Stimulated activated naive CD8-positive, alpha-beta T cell treated with anti-CD3 and anti-CD28 coated beads, Interleukin-15, amount 100 ng/mL, for 72 hours (primary cell): ENCODE measurements around the gene LIN37.
A peak's percentile ranks its signal among the peaks of the same experiment; 100 is the strongest.
"Not testable (repeated sequence)": the region's sequence is repeated elsewhere in the genome, so short reads cannot be mapped to it uniquely, and the experiment has no call there.

ENCODE experiments used
- ATAC-seq: fragments of 150-1000 bp; cut with Tn5 transposase; 2 replicates; pipeline ENCODE4 v1.10.0; 2021; ENCODE audit warnings: mild to moderate bottlenecking, moderate library complexity
- DNase-seq, 2 donors: peaks; one replicate each; pipeline ENCODE4 v3.0.0; 2021 to 2022
- H3K27ac Mint-ChIP-seq, 2 donors: one replicate each; pipeline ENCODE4 v1.8.0; 2022; ENCODE audit warnings: mild to moderate bottlenecking in 2 of 2, mixed read lengths in 2 of 2, moderate library complexity in 2 of 2
- H3K27me3 Mint-ChIP-seq: one replicate; pipeline ENCODE4 v1.8.0; 2022; ENCODE audit warnings: mixed read lengths
- H3K4me1 Mint-ChIP-seq: one replicate; pipeline ENCODE4 v1.8.0; 2022; ENCODE audit warnings: mild to moderate bottlenecking, mixed read lengths
- H3K4me3 Mint-ChIP-seq, 2 donors: one replicate each; pipeline ENCODE4 v1.8.0; 2022; ENCODE audit warnings: mild to moderate bottlenecking in 2 of 2, mixed read lengths in 2 of 2, moderate library complexity in 1 of 2
- H3K9me3 Mint-ChIP-seq, 2 donors: one replicate each; pipeline ENCODE4 v1.8.0; 2022; ENCODE audit warnings: mixed read lengths in 2 of 2

LIN37 gene

DNA sequence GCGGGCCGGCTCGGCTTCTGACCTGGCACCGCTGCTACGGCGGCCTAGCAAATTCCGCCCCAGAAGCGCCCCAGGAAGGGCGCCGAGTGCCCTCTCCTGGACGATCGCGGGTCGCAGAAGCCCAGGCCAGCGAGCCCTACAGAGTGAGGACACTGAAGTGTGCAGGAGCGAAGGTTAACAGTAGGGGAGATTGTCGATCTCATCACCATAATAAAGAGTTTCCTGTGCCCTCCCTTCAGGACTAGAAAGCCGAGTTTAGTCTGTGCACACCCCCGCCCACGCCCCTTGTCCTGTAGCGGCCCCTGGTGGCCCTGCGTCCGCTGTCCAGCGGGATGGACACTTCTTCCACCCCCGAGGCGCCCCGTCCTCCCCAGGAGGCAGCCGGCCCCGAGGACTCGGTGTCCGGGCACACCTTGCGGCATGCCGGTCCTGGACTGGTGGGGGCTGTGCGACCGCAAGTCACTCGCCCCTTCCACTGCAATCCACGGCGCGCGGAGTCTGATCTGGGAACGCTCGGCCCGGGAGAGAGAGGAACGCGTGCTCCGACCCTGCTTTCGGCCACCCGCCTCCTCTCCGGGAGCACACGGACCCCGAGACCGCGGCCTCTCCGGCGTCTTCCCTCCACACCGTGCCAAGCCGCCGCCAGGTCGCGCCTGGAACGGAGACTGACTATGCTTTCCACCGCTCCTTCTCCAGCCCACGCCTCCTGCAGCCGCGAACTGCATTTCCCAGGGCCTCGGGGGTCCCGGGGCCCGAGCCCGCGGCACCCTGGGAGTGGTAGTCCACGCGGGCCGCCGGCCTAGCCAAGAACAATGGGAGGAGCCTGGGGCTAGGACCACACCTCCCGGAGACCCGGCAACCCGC lies 31.3 kb upstream of the LIN37 start:
- H3K4me1 Mint-ChIP-seq: peaks cover 59% of the 10 kb centered on the region
- peak; percentile 98 for DNase-seq

DNA sequence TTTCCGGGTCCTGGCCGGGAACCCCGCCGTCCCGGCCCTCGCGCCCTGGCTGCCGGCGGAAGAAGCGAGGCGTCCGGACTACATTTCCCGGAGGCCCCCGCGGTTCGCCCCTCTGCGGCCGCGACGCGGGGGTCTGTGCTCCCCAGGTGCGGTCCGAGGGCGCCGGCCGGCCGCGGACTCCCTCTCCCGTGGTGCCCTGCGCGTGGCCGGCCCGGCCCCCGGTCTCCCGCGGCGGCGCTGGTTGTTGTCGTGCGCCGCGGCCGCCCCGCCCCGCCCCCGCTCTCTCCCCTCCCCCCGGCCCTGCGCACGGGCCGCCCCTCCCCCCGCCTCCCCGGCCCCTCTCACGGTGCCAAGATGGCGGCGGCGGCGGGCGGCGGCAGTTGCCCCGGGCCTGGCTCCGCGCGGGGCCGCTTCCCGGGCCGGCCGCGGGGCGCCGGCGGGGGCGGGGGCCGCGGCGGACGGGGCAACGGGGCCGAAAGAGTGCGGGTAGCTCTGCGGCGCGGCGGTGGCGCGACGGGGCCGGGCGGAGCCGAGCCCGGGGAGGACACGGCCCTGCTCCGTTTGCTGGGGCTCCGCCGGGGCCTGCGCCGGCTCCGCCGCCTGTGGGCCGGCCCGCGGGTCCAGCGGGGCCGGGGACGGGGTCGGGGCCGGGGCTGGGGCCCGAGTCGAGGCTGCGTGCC lies 30.6 kb upstream of the LIN37 start, which contains the start of gene KMT2B:
KMT2B (plus strand) TSS at position 339 of the 680 bp plus-strand sequence; CDS start at position 355, 16 bp downstream.
- Mint-ChIP-seq H3K4me1 (peaks cover 59% of the 10 kb centered on the region), H3K4me3 (peak within 1 kb of the TSS; percentile 93 to 94), H3K9me3 (no peaks in the 10 kb centered on the region), H3K27ac (peak within 1 kb of the TSS; percentile 95), H3K27me3 (no peaks in the 10 kb centered on the region)
- DNase-seq (no peak), ATAC-seq (peak; percentile 55)

More for the DNA sequence above, 31.3 kb upstream of the LIN37 start:
- peak overlapping the region; percentile 88 to 93 for H3K4me3 Mint-ChIP-seq
- ATAC-seq: peak; percentile 68
- H3K27ac Mint-ChIP-seq: peak overlapping the region; percentile 94 to 95
- H3K9me3 Mint-ChIP-seq: no peaks in the 10 kb centered on the region
- no peaks in the 10 kb centered on the region for H3K27me3 Mint-ChIP-seq

DNA sequence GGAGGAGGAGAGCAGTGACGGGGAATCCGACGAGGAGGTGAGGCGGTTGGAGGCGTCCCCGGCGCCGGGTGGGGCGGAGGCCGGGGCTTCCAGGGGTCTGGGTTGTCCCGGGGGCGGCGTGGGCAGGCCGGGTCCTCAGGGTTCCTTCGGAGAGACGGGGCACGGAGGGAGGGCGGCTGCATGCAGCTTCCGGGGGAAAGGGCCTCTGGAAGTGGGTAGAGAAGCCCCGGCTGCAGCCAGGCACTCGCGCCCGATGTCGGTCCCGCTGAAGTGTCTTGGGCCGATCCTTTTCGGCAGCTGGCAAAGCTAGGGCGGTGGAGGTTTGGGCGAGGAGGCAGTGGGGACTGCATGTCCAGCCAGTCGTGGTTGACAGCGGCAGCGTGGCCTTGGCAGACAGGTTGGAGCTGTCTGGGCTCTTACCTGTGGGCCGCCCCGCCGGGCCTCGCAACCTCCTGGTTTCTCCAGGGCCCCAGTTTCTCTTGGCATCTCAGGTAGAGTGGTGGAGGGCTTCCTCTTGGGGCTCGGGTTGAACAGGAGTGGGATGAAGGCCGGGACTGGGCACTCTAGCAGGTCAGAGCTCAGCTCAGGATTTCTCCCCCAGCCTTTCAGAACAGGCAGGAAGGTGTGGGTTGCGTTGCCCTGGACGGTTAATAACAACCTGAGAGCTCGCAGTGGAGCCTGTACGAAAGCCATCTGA lies 29.9 kb upstream of the LIN37 start:
- Mint-ChIP-seq H3K9me3 (no peaks in the 10 kb centered on the region), H3K4me1 (peaks cover 64% of the 10 kb centered on the region), H3K4me3 (peak overlapping the region; percentile 91 to 94), H3K27ac (peak overlapping the region; percentile 93 to 95), H3K27me3 (no peaks in the 10 kb centered on the region)
- peak; percentile 19 for ATAC-seq
- peak; percentile 72 to 77 for DNase-seq

DNA sequence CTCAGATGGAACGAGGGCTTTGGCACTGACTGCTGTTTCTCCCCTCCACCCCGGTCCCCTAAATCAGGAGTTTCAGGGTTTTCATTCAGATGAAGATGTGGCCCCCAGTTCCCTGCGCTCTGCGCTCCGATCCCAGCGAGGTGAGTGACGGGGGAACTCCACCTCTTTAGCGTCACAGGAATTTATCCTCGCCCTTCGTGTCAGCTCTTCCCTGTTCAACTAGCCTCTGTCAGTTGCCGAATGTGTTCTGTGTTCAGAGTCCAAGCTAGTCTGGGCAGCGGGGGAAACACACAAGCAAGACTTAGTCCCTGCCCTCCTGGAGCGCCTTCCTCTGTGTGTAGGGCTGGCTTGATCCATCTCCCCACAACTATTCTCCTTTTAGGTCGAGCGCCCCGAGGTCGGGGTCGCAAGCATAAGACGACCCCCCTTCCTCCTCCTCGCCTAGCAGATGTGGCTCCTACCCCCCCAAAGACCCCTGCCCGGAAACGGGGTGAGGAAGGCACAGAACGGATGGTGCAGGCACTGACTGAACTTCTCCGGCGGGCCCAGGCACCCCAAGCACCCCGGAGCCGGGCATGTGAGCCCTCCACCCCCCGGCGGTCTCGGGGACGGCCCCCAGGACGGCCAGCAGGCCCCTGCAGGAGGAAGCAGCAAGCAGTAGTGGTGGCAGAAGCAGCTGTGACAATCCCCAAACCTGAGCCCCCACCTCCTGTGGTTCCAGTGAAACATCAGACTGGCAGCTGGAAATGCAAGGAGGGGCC lies 28.8 kb upstream of the LIN37 start:
- Mint-ChIP-seq H3K4me1 (peaks cover 58% of the 10 kb centered on the region), H3K4me3 (peak overlapping the region; percentile 91 to 94), H3K27ac (peak overlapping the region; percentile 93 to 95), H3K27me3 (no peaks in the 10 kb centered on the region), H3K9me3 (no peaks in the 10 kb centered on the region)
- DNase-seq (no peak), ATAC-seq (no peak)

DNA sequence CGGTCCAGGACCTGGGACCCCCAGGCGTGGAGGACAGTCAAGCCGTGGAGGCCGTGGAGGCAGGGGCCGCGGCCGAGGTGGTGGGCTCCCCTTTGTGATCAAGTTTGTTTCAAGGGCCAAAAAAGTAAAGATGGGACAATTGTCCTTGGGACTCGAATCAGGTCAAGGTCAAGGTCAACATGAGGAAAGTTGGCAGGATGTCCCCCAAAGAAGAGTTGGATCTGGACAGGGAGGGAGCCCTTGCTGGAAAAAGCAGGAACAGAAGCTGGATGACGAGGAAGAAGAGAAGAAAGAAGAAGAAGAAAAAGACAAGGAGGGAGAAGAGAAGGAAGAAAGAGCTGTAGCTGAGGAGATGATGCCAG lies 28.2 kb upstream of the LIN37 start:
- no peaks in the 10 kb centered on the region for H3K9me3 Mint-ChIP-seq
- no peak for DNase-seq
- no peak for ATAC-seq
- peak overlapping the region; percentile 38 to 57 for H3K27ac Mint-ChIP-seq
- peak overlapping the region; percentile 11 to 64 for H3K4me3 Mint-ChIP-seq
- peaks cover 53% of the 10 kb centered on the region for H3K4me1 Mint-ChIP-seq
- no peaks in the 10 kb centered on the region for H3K27me3 Mint-ChIP-seq

DNA sequence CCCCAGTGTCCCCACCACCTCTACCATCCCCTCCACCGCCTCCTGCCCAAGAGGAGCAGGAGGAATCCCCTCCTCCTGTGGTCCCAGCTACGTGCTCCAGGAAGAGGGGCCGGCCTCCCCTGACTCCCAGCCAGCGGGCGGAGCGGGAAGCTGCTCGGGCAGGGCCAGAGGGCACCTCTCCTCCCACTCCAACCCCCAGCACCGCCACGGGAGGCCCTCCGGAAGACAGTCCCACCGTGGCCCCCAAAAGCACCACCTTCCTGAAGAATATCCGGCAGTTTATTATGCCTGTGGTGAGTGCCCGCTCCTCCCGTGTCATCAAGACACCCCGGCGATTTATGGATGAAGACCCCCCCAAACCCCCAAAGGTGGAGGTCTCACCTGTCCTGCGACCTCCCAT lies 27.7 kb upstream of the LIN37 start:
- Mint-ChIP-seq H3K4me3 (peak overlapping the region; percentile 45 to 48), H3K27me3 (no peaks in the 10 kb centered on the region), H3K27ac (peak overlapping the region in 1 of 2 donors; percentile 96), H3K9me3 (no peaks in the 10 kb centered on the region), H3K4me1 (peaks cover 52% of the 10 kb centered on the region)
- ATAC-seq (no peak), DNase-seq (no peak)

DNA sequence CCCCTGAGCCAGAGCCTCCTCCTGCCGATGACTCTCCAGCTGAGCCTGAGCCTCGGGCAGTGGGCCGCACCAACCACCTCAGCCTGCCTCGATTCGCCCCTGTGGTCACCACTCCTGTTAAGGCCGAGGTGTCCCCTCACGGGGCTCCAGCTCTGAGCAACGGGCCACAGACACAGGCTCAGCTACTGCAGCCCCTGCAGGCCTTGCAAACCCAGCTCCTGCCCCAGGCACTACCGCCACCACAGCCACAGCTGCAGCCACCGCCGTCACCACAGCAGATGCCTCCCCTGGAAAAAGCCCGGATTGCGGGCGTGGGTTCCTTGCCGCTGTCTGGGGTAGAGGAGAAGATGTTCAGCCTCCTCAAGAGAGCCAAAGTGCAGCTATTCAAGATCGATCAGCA lies 27.0 kb upstream of the LIN37 start:
- Mint-ChIP-seq H3K9me3 (no peaks in the 10 kb centered on the region), H3K27ac (peak overlapping the region; percentile 13 to 96), H3K4me1 (peaks cover 53% of the 10 kb centered on the region), H3K27me3 (no peaks in the 10 kb centered on the region), H3K4me3 (peak overlapping the region in 1 of 2 donors; percentile 56)
- ATAC-seq (no peak), DNase-seq (no peak)

DNA sequence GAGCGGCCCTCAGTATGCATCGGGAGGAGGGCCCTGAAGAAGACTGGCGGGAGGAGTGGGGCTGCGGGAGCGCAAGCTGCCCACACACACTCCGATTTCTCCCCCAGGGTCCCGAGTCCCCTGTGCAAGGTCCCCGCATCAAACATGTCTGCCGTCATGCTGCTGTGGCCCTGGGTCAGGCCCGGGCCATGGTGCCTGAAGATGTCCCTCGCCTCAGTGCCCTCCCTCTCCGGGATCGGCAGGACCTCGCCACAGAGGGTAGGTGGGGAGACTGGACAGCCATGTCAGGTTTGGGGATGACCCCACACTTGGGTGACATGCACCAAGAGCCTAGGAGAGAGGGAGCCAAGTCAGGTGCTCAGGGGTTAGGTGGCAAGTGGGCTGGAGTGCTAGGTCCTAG lies 25.9 kb upstream of the LIN37 start:
- peaks cover 53% of the 10 kb centered on the region for H3K4me1 Mint-ChIP-seq
- H3K4me3 Mint-ChIP-seq: peak overlapping the region in 1 of 2 donors; percentile 13
- no peaks in the 10 kb centered on the region for H3K27me3 Mint-ChIP-seq
- no peaks in the 10 kb centered on the region for H3K9me3 Mint-ChIP-seq
- peak overlapping the region in 1 of 2 donors; percentile 96 for H3K27ac Mint-ChIP-seq
- DNase-seq: no peak
- ATAC-seq: no peak

DNA sequence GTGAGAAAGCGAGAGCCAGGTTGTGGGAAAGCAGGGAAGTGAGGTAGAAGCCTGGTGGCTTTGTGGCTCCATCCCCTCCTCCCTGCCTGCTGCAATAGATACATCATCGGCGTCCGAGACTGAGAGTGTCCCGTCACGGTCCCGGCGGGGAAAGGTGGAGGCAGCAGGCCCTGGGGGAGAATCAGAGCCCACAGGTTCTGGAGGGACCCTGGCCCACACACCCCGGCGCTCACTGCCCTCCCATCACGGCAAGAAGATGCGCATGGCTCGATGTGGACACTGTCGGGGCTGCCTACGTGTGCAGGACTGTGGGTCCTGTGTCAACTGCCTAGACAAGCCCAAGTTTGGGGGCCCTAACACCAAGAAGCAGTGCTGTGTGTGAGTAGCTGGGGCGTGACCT lies 25.5 kb upstream of the LIN37 start:
- ATAC-seq (no peak), DNase-seq (no peak)
- H3K27me3 Mint-ChIP-seq: no peaks in the 10 kb centered on the region
- H3K4me1 Mint-ChIP-seq: peaks cover 53% of the 10 kb centered on the region
- no peak overlapping the region for H3K4me3 Mint-ChIP-seq
- H3K27ac Mint-ChIP-seq: peak overlapping the region in 1 of 2 donors; percentile 96
- no peaks in the 10 kb centered on the region for H3K9me3 Mint-ChIP-seq

DNA sequence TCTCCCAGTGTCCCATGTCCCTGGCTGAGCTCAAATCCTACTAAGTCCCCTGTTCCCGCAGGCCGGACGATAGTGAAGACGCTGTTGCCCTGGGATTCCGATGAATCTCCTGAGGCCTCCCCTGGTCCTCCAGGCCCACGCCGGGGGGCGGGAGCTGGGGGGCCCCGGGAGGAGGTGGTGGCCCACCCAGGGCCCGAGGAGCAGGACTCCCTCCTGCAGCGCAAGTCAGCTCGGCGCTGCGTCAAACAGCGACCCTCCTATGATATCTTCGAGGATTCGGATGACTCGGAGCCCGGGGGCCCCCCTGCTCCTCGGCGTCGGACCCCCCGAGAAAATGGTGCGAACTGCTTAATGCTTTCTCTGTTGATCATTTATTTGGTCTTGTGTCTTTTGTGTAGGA lies 24.7 kb upstream of the LIN37 start:
- Mint-ChIP-seq H3K4me1 (peaks cover 53% of the 10 kb centered on the region), H3K9me3 (no peaks in the 10 kb centered on the region), H3K4me3 (no peak overlapping the region), H3K27me3 (no peaks in the 10 kb centered on the region), H3K27ac (peak overlapping the region in 1 of 2 donors; percentile 76)
- ATAC-seq: no peak
- DNase-seq: no peak

DNA sequence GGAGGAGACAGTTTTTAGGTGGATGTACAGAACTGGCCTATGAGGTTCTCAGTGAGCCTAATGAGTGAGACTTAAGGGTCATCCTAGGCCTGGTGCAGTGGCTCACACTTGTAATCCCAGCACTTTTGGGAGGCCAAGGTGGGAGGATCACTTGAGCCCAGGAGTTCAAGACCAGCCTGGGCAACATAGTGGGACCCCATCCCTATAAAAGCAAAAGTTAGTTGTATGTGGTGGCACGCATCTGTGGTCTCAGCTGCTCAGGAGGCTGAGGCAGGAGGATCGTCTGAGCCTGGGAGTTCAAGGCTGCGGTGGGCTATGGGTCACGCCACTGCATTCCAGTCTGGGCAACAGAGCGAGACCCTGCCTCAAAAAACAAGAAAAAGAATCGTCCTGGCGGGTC lies 24.2 kb upstream of the LIN37 start:
- H3K9me3 Mint-ChIP-seq, H3K27me3 Mint-ChIP-seq, H3K4me3 Mint-ChIP-seq, ATAC-seq, DNase-seq: not testable (repeated sequence)
- Mint-ChIP-seq H3K4me1 (peaks cover 49% of the 10 kb centered on the region), H3K27ac (peak overlapping the region in 1 of 2 donors; percentile 80)

DNA sequence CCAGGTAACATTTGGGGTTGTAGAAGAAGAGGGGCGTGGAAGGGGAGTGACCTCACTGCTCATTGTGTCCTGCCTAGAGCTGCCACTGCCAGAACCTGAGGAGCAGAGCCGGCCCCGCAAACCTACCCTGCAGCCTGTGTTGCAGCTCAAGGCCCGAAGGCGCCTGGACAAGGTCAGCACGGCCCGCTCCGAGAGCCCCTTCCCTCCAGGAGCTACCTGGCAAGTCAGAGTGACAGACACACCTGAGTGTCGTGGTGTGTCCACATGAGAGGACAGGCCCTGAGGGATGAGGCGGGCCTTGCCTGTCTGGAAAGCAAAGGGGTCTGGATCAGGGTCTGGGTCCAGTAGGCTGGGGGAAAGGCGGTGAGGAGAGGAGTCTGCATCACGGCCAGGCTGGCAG lies 23.8 kb upstream of the LIN37 start:
- Mint-ChIP-seq H3K27ac (peak overlapping the region in 1 of 2 donors; percentile 80), H3K9me3 (no peaks in the 10 kb centered on the region), H3K4me1 (peaks cover 44% of the 10 kb centered on the region), H3K27me3 (no peaks in the 10 kb centered on the region), H3K4me3 (no peak overlapping the region)
- ATAC-seq: no peak
- DNase-seq: no peak

DNA sequence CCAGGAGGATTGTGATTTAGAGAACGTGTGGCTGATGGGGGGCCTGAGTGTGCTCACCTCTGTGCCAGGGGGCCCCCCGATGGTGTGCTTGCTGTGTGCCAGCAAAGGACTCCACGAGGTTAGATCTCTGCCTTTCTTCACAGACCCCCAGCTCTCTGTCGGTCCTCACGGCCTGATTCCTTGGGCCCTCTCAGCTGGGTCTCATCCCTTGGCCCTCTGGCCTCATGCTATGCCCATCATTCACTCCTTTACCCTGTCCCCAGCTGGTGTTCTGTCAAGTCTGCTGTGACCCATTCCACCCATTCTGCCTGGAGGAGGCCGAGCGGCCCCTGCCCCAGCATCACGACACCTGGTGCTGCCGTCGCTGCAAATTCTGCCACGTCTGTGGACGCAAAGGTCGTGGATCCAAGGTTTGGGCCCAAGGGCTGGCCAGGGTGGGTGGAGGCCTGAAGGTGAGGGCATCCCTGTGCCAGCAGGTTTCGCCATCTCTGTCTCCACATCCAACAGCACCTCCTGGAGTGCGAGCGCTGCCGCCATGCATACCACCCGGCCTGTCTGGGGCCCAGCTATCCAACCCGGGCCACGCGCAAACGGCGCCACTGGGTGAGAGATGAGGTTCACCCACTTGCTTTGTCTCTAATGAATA lies 23.0 kb upstream of the LIN37 start:
- H3K4me3 Mint-ChIP-seq: no peak overlapping the region
- ATAC-seq: no peak
- H3K4me1 Mint-ChIP-seq: peaks cover 38% of the 10 kb centered on the region
- no peak for DNase-seq
- no peaks in the 10 kb centered on the region for H3K27me3 Mint-ChIP-seq
- peak overlapping the region; percentile 33 to 82 for H3K27ac Mint-ChIP-seq
- H3K9me3 Mint-ChIP-seq: no peaks in the 10 kb centered on the region

DNA sequence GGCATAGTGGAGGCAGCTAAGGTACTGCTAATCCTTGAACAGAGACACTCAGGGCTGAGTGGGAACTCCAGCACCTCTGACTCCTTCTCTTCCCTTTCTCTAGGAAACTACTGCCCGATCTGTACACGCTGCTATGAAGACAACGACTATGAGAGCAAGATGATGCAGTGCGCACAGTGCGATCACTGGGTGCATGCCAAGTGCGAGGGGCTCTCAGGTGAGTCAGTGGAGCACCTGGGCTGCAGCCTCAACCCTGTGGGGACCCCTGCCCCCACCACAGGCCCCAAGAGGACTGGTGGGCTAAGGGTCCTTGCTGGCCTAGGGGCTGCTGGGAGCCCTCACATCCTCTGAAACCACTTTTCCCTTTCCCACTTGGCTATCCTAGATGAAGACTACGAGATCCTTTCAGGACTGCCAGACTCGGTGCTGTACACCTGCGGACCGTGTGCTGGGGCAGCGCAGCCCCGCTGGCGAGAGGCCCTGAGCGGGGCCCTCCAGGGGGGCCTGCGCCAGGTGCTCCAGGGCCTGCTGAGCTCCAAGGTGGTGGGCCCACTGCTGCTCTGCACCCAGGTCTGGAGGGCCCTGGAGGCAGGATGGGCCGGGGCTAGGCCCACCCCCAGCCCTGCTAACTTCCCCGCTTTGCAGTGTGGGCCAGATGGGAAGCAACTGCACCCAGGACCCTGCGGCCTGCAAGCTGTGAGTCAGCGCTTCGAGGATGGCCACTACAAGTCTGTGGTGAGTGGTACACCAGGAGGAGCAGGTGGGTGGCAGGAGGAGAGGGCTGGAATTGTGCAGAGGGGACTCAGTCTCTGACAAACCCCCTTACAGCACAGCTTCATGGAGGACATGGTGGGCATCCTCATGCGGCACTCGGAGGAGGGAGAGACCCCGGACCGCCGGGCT lies 21.1 kb upstream of the LIN37 start:
- peaks cover 23% of the 10 kb centered on the region for H3K4me1 Mint-ChIP-seq
- ATAC-seq: no peak
- no peaks in the 10 kb centered on the region for H3K9me3 Mint-ChIP-seq
- no peak overlapping the region for H3K4me3 Mint-ChIP-seq
- no peaks in the 10 kb centered on the region for H3K27me3 Mint-ChIP-seq
- H3K27ac Mint-ChIP-seq: peak overlapping the region in 1 of 2 donors; percentile 9
- no peak for DNase-seq
